HCT116 (cell line): ENCODE results near the gene ATP5F1D. TPM values are rescaled to one million over a fixed set of nuclear protein-coding genes. Genes with fewer than 3 reads are reported as not detected.
A peak's percentile ranks its signal among the peaks of the same experiment; 100 is the strongest.

Experiments used
- ATAC-seq: fragments of 200-7000 bp; cut with Tn5 transposase; 2 replicates; pipeline ENCODE4 v1.9.1; 2020; ENCODE audit warnings: mild to moderate bottlenecking, moderate library complexity
- BruUV-seq: library from RNA; stranded (reverse); fragments of 400-500 nt; replicated peaks from 2 replicates; lab custom pipeline; 2021; lab: Mats Ljungman, UMichigan
- CTCF ChIA-PET: fragments of 300-600 bp; sonication (Branson Sonifier 250); formaldehyde crosslinking; loops from one replicate; lab custom pipeline; 2021; ENCODE audit warnings: antibody characterized with exemption; lab: Charles Lee
- POLR2A ChIA-PET: fragments of 300-600, 350-600 bp; sonication (Branson Sonifier 250); formaldehyde crosslinking; loops from one replicate; lab custom pipeline; 2021; ENCODE audit warnings: antibody characterized with exemption; lab: Charles Lee
- RAD21 ChIA-PET, 2 experiments: fragments of 300-600 bp; sonication (Branson Sonifier 250); formaldehyde crosslinking; loops; one replicate each; lab custom pipeline; 2023; ENCODE audit warnings: low total read pairs in 2 of 2; ENCODE audit not compliant: uncharacterized antibody in 2 of 2, unreplicated experiment in 2 of 2, low non-redundant PET in 1 of 2; lab: Charles Lee
- DNase-seq: peaks from one replicate; pipeline ENCODE4 v3.0.0-alpha.2; 2010; ENCODE audit warnings: low read depth, low spot score
- H2AFZ ChIP-seq: fragments of 200-600 bp; shearing (Covaris generic), sonication (generic); 2 replicates; pipeline ENCODE4 v1.6.1; 2017; ENCODE audit warnings: low read depth, mixed run types, mixed read lengths, antibody characterized with exemption, low read length; ENCODE audit not compliant: poor library complexity, severe bottlenecking
- H3K27ac ChIP-seq: 2 replicates; pipeline ENCODE4 v1.5.1; 2012; ENCODE audit warnings: low read depth, low read length
- H3K27me3 ChIP-seq: fragments of 200-600 bp; sonication (generic); 2 replicates; pipeline ENCODE4 v1.6.1; 2016; ENCODE audit warnings: mixed run types, low read length, mixed read lengths; ENCODE audit not compliant: insufficient read depth
- H3K36me3 ChIP-seq, 2 experiments: fragments of 200-500 bp in 1 of 2; fragments of 200-600 bp in 1 of 2; sonication (Bioruptor generic) in 1 of 2; sonication (generic) in 1 of 2; 2 replicates each; pipeline versions ENCODE4 v1.5.1 to v1.6.1; 2014 to 2016; ENCODE audit warnings: low read length in 2 of 2, inconsistent platforms in 1 of 2, mixed read lengths in 1 of 2, mixed run types in 1 of 2; ENCODE audit not compliant: insufficient read depth in 2 of 2, control insufficient read depth in 1 of 2
- H3K4me1 ChIP-seq, 2 experiments: fragments of 200-600 bp in 1 of 2; sonication (generic) in 1 of 2; 2 replicates each; pipeline versions ENCODE4 v1.5.1 to v1.6.1; 2012 to 2017; ENCODE audit warnings: low read length in 2 of 2, inconsistent platforms in 1 of 2, mild to moderate bottlenecking in 1 of 2, mixed read lengths in 1 of 2, mixed run types in 1 of 2, moderate library complexity in 1 of 2; ENCODE audit not compliant: insufficient read depth in 2 of 2, control insufficient read depth in 1 of 2
- H3K4me2 ChIP-seq: fragments of 200-600 bp; sonication (generic); 2 replicates; pipeline ENCODE4 v1.6.1; 2017; ENCODE audit warnings: mixed run types, low read length, mixed read lengths
- H3K4me3 ChIP-seq, 2 experiments: fragments of 200-600 bp in 1 of 2; sonication (generic) in 1 of 2; replicated peaks in 1 of 2; 2 replicates each; pipeline ENCODE4 v1.5.1; 2011 to 2016; ENCODE audit warnings: low read length in 2 of 2, control low read depth in 1 of 2, low read depth in 1 of 2, mild to moderate bottlenecking in 1 of 2, mixed read lengths in 1 of 2, mixed run types in 1 of 2
- H3K79me2 ChIP-seq: fragments of 200-600 bp; sonication (generic); 2 replicates; pipeline ENCODE4 v1.6.1; 2017; ENCODE audit warnings: mild to moderate bottlenecking, mixed run types, low read length, moderate library complexity, mixed read lengths; ENCODE audit not compliant: insufficient read depth
- H3K9ac ChIP-seq: fragments of 200-600 bp; sonication (generic); 2 replicates; pipeline ENCODE4 v1.6.1; 2016; ENCODE audit warnings: low read length, mixed read lengths
- H3K9me2 ChIP-seq: fragments of 200-600 bp; sonication (generic), shearing (Covaris generic); 2 replicates; pipeline ENCODE4 v1.6.1; 2017; ENCODE audit warnings: mixed run types, mild to moderate bottlenecking, moderate library complexity; ENCODE audit not compliant: insufficient read depth
- H3K9me3 ChIP-seq, 2 experiments: fragments of 200-500 bp in 1 of 2; fragments of 200-600 bp in 1 of 2; sonication (Bioruptor generic) in 1 of 2; sonication (generic) in 1 of 2; 2 replicates each; pipeline ENCODE4 v1.6.1; 2014 to 2017; ENCODE audit warnings: low read length in 2 of 2, mixed read lengths in 2 of 2, inconsistent platforms in 1 of 2, low read depth in 1 of 2, mild to moderate bottlenecking in 1 of 2, mixed run types in 1 of 2, moderate library complexity in 1 of 2; ENCODE audit not compliant: control insufficient read depth in 1 of 2, insufficient read depth in 1 of 2
- H4K20me1 ChIP-seq: fragments of 200-600 bp; sonication (generic), shearing (Covaris generic); 2 replicates; pipeline ENCODE4 v1.6.1; 2017; ENCODE audit warnings: mixed run types, mild to moderate bottlenecking, moderate library complexity; ENCODE audit not compliant: insufficient read depth
- ATF3 ChIP-seq: IDR thresholded peaks from 2 replicates; pipeline ENCODE4 v1.6.1; 2012
- SIN3A ChIP-seq: IDR thresholded peaks from 2 replicates; pipeline ENCODE4 v1.6.1; 2012; ENCODE audit warnings: low read depth
- ZNF274 ChIP-seq: fragments of 200-500 bp; sonication (Bioruptor generic); IDR thresholded peaks from 2 replicates; pipeline ENCODE4 v1.6.1; 2014; ENCODE audit warnings: mild to moderate bottlenecking, low read depth, low read length, inconsistent platforms
- intact Hi-C: fragments of 100-400 bp; cut with micrococcal nuclease; formaldehyde crosslinking; loops from 2 replicates; pipeline ENCODE4 v1.10.0; 2022
- total RNA-seq: library from RNA; stranded (reverse); gene quantifications from one replicate; pipeline ENCODE4 v1.2.1, GENCODE V29; 2021; ENCODE audit not compliant: unreplicated experiment
- TF ChIP-seq, protein P1 (sequence below), 3 experiments: fragments of 200-600 bp in 1 of 3; sonication (generic) in 1 of 3; IDR thresholded peaks in 2 of 3; conservative IDR thresholded peaks in 1 of 3; 2 replicates each; pipeline ENCODE4 v1.5.1; 2012 to 2017; ENCODE audit warnings: low read depth in 2 of 3, low read length in 2 of 3, antibody characterized with exemption in 1 of 3, borderline replicate concordance in 1 of 3, control low read depth in 1 of 3, mild to moderate bottlenecking in 1 of 3, mixed read lengths in 1 of 3, mixed run types in 1 of 3, moderate library complexity in 1 of 3; ENCODE audit not compliant: insufficient read depth in 1 of 3
- TF ChIP-seq, protein P2 (sequence below): IDR thresholded peaks from 2 replicates; pipeline ENCODE4 v1.6.1; 2012; ENCODE audit warnings: low read depth

ATP5F1D gene
- total RNA-seq, 1 experiment from 2014 or later, result 428 TPM

DNA sequence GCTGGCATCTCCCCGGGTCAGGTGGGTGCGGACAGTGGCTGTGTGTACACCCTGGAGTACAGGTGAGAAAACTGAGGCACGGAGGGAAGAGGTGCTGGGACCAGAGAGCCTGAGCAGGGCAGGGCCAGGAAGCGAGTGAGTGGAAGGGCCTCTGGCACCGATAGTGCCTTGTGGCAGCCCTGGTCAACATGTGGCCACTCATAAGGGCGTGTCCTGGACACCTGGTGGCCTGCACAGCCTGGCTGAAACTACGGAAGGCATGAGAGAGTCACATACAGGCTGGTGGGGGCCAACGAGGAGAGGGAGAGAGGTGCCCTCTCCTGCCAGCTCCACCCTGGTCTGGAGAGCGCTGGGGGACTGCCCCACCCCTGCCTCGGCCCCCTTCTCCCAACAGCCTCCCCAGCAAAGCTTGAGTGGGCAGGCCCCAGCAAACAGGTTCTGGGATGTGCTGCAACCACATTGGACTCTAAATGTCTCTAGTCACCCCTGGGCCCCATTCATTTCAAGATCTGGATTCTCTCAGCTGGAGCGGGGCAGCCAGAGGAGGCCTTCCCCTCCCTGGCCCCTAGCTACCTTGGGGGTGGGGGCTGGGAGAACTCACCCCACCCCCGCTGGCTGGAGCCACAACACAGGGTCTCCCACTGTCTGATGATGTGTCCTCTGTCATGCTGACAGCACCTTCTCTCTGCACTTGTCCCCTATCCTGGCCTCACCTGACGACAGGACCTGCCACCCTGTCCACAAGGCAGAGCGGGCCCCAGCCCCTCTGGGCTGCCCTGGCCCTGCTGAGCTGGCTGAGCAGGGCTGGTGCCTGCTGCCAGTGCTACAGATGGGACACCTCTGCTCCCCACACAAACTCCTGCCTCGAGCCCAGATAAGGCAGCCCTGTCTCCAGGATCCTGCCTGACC, 9.6 kb upstream of the ATP5F1D start:
- intact Hi-C loops, result no loop called here
- H2AFZ ChIP-seq, result no peak overlapping the region
- H3K27me3 ChIP-seq, result no peaks in the 10 kb centered on the region
- ChIA-PET POLR2A (no interaction called here), RAD21 (no interaction called here), CTCF (no interaction called here)
- no peak overlapping the region for H3K4me2 ChIP-seq
- no peak overlapping the region for H3K4me3 ChIP-seq
- H3K27ac ChIP-seq, result peak overlapping the region; percentile 27; the same call in 1 of the 2 replicates
- no peaks in the 10 kb centered on the region for H4K20me1 ChIP-seq
- ATAC-seq, result no peak
- H3K9ac ChIP-seq, result no peak overlapping the region
- H3K79me2 ChIP-seq, result peaks cover 16% of the 10 kb centered on the region; the same call in 1 of the 2 replicates
- H3K36me3 ChIP-seq, result peaks cover 3 to 16% of the 10 kb centered on the region in 2 experiments; a peak in 3 of 4 replicates
- no peaks in the 10 kb centered on the region for H3K9me3 ChIP-seq
- TF ChIP-seq, protein P1, sequence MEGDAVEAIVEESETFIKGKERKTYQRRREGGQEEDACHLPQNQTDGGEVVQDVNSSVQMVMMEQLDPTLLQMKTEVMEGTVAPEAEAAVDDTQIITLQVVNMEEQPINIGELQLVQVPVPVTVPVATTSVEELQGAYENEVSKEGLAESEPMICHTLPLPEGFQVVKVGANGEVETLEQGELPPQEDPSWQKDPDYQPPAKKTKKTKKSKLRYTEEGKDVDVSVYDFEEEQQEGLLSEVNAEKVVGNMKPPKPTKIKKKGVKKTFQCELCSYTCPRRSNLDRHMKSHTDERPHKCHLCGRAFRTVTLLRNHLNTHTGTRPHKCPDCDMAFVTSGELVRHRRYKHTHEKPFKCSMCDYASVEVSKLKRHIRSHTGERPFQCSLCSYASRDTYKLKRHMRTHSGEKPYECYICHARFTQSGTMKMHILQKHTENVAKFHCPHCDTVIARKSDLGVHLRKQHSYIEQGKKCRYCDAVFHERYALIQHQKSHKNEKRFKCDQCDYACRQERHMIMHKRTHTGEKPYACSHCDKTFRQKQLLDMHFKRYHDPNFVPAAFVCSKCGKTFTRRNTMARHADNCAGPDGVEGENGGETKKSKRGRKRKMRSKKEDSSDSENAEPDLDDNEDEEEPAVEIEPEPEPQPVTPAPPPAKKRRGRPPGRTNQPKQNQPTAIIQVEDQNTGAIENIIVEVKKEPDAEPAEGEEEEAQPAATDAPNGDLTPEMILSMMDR (IDR thresholded peaks at IDR 0.05 in 2 of 3, conservative IDR thresholded peaks at IDR 0.05 in 1 of 3; ENCODE audit: borderline replicate concordance in 1 of 3, insufficient read depth in 1 of 3, low read depth in 2 of 3, low read length in 2 of 3), result no peak
- TF ChIP-seq ZNF274 (no peak), SIN3A (no peak), ATF3 (no peak)
- TF ChIP-seq, protein P2, sequence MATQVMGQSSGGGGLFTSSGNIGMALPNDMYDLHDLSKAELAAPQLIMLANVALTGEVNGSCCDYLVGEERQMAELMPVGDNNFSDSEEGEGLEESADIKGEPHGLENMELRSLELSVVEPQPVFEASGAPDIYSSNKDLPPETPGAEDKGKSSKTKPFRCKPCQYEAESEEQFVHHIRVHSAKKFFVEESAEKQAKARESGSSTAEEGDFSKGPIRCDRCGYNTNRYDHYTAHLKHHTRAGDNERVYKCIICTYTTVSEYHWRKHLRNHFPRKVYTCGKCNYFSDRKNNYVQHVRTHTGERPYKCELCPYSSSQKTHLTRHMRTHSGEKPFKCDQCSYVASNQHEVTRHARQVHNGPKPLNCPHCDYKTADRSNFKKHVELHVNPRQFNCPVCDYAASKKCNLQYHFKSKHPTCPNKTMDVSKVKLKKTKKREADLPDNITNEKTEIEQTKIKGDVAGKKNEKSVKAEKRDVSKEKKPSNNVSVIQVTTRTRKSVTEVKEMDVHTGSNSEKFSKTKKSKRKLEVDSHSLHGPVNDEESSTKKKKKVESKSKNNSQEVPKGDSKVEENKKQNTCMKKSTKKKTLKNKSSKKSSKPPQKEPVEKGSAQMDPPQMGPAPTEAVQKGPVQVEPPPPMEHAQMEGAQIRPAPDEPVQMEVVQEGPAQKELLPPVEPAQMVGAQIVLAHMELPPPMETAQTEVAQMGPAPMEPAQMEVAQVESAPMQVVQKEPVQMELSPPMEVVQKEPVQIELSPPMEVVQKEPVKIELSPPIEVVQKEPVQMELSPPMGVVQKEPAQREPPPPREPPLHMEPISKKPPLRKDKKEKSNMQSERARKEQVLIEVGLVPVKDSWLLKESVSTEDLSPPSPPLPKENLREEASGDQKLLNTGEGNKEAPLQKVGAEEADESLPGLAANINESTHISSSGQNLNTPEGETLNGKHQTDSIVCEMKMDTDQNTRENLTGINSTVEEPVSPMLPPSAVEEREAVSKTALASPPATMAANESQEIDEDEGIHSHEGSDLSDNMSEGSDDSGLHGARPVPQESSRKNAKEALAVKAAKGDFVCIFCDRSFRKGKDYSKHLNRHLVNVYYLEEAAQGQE, result no peak
- peaks cover 23 to 42% of the 10 kb centered on the region in 2 experiments for H3K4me1 ChIP-seq
- no peak for DNase-seq
- no peaks in the 10 kb centered on the region for H3K9me2 ChIP-seq
- BruUV-seq, result no TSS peak
